Fibroblast of skin of left quadriceps (primary cell): ENCODE data around the gene SKAP2.

Experiments used
- DNase-seq, 2 experiments: peaks; one replicate each; pipeline ENCODE4 v3.0.0-alpha.2; 2013; ENCODE audit warnings: low read depth in 2 of 2

SKAP2 gene

DNA sequence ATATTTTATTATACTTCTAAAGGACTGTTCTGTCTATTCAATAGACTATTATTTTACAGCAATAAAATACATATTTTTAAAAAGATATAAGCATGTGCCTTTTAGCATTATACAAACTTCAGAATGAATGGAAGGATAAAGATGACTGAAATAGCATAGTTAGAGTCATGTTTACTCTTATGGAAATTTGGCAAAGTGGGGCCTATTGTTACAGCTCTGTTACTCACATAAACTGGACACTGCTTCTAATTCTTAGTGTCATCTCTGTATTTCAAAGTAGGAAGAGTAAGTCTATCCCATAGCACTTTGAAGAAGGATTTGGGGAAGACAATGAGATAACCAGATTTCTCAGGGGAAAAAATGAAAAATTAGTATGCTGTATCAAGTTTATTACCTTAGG lies 168.2 kb downstream of the SKAP2 start:
- no peak for DNase-seq

DNA sequence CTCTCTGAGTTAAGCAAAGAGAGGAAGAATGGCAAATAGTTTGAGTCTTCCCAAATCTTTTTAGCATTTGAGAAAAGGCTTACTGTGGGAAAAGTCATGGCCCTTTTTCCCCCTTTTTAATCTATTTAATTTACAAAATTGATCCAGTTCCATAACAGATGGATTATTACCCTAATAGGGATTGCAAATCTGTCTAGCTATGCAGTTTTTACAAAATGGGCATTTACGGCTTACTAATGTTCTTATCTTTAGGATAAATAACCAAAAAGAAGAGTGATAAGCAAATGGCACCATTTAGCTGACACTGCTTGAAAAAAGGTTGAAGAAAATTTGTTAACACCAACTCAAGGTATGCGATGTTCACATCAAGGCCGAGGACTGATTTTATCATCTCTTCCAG lies 169.7 kb downstream of the SKAP2 start:
- no peak for DNase-seq

DNA sequence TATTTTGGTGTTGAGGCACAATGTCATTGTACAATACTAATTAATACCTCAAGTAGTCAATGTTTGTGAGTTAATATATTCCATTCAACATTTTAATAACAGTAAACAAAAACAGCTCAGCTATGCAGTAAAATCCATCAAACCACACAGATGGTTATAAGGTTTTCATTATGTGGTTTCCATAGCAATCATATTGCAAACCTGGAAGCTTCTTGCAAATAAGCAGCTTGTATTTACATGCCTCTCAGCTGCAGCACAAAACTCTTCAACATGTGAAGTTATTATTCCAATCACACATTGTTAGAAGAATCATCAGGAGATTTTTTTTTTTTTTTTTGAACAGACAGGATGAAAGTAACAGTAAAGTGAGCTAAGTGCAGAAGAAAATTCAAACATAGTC lies 170.2 kb downstream of the SKAP2 start:
- DNase-seq: no peak

DNA sequence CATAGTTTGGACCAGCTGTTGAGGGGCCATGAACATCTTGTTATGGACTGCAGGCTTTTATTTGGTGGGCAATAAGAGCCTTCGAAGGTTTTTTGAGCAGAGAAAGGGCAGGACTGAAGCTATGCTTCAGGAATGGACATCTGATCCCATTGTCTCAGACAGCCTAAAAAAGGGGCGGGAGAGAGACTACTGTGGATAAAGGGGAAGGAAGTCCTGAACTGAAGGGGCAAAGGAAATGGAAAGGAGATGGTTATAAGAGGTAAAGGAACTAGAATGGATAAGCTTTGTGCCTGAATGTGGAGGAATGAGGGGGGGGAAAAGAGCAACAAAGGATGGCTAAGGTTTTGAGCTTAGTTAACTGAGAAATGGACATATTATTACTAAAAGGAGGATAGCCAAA lies 172.5 kb downstream of the SKAP2 start:
- DNase-seq: no peak

DNA sequence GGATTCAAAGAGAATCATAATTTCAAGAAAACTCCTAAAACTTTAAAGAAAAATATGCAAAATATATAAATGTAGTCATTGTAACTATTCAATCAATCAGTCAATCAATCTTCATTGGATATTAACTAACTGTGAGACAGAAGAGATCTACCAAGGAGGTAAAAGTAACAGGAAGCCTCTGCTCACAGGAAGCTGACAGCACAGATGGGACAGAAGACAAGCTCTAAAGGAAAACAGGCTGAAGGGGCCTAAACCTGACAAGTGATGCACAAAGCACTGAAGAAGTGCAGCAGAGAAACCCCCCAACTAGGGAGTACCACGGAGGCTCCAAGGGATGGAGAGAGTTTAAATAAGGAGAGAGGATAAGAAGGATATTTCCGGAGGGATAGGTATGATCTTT lies 173.0 kb downstream of the SKAP2 start:
- no peak for DNase-seq

DNA sequence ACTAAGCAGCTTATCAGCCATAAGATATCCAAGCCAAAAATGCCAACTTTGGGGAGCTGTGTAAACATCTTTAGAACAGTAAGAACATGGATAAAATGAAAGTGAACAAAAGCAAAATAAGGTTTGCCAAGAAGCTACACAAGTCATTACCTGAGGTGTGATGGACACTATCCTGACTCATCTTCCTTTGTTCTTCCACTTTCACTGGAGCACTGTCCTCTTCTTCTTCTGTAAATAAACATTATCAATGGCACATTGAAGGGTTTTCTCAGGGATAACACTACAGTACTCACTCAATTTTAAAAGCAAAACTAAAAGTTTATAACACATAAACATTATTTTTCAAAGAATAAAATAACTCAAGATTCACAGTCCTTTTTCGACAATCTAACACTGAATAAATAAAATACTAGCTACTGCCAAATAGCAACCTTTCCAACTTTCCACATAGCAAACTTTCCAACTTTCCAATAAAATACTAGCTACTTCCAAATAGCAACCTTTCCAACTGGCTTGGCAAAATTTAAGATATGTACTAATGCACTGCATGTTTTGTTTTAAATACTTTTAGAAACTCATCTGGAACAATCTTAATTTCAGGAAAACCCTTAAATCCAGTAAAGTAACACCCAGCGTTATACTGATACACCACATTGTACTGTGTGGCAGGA lies 174.1 kb downstream of the SKAP2 start:
- no peak for DNase-seq

DNA sequence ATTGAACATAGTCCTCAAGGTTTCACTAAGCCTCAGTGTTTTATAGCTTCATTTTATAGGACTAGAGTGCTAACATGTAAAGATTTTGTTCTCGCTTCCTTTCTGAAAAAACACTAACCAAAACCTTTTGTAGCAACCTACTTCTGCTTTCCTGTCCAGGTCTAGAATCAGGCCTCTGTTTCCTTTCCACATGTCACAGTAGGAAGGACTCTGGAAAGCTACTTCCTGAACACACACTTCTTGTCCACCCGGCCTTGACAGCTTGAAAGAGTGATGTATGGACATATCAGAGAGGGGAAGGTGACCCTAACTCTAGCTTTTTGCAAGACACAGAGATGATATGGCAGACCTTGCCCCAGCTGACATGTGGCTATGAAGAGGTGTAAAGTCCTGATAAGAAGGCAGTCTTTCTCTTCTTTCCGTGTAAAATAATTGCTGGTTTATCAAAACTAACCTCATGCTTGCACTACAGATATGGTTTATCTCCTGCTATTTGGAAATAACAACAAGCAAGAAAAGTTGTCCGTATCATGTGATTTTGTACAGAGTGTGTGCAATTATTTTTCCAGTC lies 175.4 kb downstream of the SKAP2 start:
- DNase-seq: no peak

DNA sequence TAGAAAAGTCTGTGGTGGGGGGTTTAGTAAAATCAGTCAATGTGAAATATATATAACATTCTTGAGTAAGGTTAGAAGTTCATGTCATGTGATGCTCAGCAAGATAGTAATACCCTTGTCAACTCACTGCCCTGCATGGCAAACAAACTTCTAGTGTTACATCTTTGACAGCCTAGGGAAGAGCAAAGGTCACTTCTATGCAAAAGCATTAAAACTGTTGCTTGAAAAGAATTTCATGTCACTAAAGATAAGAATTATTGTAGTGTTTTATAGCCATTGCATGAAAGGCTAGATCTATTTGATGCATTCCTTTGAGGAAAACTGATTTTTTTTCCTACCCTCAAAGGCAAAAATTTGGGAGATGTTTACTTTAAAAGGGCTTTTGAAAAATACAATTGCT lies 176.0 kb downstream of the SKAP2 start:
- DNase-seq: no peak

DNA sequence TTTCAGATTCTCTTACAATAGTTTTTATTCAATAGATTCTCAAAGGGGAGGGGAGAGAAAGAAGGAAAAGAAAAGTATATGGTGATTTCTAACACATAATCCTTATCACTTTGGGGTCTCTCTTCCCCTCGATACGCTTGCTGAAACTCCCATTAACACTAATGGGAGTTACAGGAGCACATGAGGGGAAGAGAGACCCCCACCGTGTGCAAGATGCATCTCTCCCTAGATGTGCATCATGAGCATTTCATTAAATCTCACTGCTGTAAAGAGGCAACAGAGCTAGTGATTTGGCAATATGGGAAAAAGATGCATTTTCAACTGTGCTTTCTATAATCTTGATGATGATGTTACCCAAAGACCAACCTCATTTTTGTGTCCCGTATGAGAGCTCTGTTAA lies 177.4 kb downstream of the SKAP2 start:
- no peak for DNase-seq

DNA sequence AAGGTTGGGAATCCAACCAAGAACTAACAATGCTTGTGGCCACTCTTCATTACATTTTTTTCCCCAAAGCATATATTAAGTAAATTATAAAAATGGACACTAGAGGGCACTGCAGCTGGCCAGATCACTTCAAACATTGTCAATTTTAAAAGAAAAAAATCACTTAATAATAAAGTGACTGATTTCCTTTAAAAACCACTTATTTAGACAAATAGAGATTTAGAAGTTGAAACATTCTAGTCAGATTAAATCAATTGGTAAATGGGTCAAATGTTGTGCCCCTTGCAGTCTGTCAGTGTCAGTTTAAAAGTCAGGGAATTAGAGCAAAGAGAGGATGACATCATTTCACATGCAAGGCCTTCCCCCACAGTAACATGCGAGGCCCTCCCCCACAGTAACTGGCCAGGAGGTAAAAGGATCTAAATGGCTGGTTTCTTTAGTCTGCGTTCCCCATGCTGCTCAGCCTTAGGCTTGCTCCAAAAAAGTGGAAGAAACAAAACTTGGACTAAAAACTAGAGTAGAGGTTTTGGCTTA lies 177.9 kb downstream of the SKAP2 start:
- peak; percentile 33 for DNase-seq

DNA sequence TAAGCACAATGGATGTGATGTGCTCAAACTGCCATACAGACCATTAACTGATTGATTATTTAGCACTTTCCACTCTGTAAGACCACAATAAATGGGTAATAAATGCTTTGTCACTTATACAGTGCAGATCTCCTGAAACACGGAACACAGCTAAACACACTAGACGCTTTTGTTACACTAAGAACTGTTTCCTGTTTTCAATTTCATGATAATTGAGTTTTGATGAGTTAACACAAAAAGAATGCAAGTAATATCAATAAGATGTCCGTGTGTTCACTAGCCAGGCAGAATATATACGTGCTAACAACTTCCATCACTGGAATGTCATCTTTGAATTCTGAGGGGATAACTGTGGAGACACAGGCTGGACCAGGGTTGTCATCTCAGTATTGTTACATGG lies 178.8 kb downstream of the SKAP2 start:
- DNase-seq: peak in 1 of 2 experiments; percentile 21

DNA sequence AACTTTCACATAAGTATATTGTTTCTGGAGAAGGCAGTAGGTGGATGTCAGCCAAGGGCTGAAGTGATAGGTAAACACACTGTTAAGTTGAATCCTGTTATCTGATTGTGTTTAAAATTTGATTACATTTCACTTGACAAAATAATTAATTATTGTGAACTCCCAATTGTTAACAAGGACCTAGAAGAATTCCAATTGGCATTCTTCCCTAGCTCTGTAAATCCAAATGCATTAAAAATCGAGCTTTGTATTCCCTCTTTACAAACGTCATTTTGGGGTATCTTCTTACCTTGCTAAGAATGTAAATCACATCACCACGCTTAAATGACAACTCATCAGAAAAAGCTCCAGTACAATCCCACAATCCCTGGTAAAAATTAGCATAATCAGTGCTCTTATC lies 179.9 kb downstream of the SKAP2 start:
- no peak for DNase-seq

DNA sequence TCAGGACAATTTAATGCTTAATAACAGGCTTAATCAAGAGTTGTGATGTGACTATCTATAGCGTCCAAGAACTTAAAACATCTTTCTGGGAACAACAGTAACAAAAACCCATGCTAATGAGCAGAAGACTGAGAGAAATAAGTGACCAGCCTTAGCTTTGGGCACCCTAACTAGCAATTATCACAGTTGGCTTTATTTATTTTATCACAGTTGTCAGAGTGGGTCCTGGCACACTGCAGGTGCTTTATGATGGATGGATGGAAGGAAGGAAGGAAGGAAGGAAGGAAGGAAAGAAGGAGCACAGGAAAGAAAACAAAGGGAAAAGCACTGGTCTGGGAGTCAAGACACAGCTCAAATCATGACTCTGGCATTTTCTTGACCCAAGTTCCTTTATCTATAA lies 181.1 kb downstream of the SKAP2 start:
- no peak for DNase-seq

DNA sequence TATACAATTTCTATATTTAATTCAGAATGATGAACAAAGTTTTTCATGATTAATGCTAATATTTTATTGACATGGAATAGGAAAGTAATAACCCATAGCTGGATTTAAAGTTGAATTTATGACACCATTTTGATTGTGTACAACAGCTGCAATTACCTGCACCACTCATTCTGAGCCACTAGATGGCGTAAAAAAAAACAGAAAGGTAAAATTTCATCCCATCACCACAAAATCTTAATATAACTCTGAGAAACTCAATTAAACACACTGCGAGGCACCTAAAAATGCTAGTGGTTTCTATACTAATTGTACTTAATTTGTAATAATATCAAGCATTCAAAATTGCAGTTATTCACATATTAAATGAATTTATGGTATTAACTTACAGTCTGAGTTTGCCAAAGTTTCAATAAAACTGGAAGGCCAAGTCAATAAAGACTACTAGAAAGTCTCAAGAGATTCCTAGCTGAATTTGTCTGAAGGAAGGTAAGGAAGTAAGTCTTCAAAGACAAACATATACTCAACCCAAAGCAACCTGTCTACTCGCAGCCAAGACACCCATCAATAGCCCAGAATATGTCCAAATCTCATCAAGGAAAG lies 182.5 kb downstream of the SKAP2 start:
- no peak for DNase-seq

DNA sequence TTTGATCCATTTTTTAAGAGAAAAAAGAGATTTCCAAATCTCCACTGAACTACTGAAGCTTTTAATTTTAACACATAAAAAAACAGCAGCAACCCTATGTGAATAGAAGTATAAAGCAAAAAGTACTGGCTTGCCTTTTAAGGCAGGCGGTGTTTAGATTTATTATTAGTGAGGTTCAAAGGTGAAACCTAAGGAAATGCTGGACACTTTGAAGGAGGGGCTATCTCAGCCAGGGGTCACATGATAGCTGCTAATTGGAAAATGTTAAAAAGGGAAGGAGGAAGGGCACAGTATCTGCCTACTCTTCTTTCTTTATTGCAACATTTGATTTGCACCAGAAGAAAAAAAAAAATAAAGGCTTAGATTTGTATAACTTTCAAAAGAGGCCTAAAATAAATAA lies 183.8 kb downstream of the SKAP2 start:
- no peak for DNase-seq

DNA sequence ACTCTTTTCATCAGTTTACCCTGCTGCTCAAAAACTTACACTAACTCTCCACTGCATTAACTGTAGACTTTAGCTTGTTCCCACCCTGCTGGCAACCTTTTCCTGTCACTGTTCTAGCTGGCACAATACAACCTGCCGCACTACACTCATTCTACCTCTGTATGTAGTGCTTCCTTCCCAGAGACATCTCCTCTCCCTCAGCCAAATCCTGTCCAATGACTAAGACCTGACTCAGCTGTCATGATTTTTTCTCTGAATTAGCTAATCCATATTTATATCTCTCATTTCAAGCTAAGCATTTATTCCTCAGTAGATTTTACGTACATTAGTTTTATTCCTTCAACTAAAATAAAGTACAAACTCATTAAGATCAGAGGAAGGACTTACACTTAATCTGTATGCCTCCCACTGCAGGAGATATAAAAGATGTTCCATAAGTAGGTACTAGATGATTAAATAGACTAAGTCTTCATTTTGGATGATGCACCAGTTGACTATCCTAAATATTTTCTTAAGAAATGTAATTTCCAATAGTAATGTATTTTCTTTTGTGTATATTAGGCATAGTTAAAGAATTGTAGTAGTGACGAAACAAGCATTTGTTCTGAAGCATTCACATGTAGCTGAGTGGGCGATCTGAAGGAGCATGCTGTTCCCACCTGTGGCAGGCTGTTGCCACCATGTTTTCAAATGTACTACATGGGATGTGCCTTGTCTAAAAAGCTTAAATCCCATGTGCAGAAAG lies 189.1 kb downstream of the SKAP2 start:
- peak in 1 of 2 experiments; percentile 10 for DNase-seq

DNA sequence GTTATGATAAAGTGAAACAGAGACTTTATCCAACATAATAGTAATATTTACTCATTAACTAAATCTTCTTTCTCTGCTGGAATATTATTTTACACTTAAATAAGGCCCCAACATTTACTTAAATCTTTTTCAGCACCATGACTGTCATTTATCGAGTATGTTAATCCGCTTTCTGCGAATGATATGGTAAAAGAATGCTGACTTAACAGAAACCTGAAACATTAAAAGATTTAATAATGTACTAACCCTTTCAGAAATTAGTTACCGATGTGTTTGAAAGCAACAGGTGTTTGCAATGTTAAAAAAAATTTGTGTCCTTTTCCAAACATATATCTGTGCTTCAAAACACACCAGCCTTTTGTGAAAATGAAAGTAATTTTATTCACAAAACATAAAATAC lies 190.5 kb downstream of the SKAP2 start:
- no peak for DNase-seq

DNA sequence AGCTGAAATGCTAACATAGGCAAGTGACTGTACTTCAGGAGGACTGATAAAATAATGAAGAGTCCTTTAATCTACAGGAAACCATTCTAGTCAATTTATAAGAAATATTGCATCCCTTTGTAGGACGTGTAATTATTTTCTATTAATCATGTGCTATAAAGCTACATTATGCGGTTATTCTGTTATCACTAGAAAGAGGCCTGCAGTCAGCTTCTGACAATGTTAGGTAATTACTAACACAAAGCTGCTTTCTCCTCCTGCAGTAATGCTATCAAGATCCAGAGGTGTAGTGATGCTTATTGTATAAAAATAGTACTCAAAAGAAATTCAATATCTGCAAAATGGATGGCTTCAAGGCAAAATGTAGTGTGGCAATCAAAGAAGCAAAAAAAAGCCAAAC lies 191.1 kb downstream of the SKAP2 start:
- DNase-seq: no peak

DNA sequence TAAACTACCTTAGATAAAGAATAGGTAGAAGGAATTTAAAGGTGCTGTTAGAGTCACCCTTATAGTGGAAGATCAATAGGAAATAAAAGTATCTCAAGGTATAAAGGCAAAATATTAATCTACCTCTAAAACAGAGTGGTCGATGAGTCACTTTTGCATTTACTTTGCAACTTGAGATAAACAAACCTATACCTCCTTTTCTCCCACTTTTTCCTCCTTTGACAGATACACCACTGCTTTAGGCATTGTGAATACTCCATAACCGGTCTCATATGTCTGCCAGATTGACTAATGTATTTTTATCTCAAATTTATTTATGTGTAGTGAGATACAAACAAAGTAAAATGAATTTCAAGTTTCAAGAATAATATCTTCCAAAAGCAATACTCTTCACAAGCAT lies 193.5 kb downstream of the SKAP2 start:
- DNase-seq: no peak

DNA sequence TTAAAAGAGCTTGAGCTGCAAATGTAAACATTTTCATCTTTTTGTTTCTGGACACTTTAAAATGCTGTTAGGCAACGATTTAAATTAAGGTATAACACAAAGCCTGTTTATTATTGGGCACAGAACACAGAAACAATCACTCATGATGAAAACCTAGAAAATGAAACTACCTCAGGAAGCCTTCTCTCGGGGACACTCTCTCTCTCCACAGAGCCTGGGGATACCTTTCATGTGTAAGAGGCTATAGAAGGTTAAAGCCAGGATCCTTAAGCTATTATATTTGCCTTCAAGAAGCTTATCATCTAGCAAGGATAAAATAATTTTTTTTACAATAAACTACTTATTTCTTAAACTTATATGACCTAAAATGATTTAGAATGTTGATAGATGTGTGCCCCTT lies 194.1 kb downstream of the SKAP2 start:
- no peak for DNase-seq

DNA sequence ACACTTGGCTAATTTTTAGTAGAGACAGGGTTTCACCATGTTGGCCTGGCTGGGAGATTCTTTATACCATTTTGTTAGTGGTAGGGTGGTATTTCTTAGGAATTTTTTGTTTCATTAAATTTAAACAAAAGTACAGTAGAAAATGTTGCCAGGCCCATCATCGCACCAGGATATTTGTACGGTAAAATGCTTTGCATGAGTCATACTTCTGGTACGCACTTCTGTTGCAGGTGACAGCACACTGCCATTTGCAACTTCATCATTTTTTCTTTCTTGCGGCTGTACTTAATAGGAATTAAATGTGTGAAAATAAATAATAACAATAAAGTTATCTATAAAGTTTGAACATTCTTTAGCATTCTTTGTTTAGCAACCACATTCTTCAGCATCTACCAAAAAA lies 195.6 kb downstream of the SKAP2 start:
- no peak for DNase-seq

DNA sequence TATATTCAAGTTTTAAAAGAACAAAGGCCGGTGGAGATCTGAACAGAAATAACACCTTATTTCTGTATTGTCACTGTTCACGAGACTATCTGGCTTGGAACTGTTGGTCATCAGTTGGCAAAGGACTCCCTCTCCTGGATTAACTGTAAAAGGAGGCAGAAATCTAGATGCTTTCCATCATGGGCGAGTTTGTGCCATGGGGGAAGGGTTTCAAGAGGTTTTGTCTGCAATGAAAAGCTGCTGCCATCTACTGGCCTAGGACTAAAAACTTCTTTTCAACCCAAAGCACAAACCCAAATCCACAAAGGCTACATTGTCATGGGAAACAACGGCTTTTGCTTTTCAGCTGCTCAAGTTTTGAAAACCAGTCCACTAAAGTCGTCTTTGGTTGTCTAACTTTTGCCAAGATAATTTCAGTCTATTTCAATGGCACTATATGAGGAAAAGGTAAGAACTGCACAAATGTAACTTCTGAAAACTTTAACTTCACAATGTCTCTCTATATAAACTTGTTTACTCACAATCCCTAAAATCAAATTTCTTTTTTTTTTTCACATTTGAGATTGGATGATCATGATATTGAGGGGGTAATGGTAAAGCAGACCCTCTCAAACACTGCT lies 196.8 kb downstream of the SKAP2 start:
- peak; percentile 78 to 81 for DNase-seq
